Psoas muscle (tissue), 8 donors: ENCODE data around the gene ANO1. TPM values are rescaled to one million over a fixed set of nuclear protein-coding genes. Genes with fewer than 3 reads are reported as not detected.

Source experiments
- ATAC-seq, 4 donors: fragments of 200-7000 bp; cut with Tn5 transposase; one replicate each; pipeline ENCODE4 v1.9.1; 2020; ENCODE audit warnings: moderate library complexity in 3 of 4, mild to moderate bottlenecking in 2 of 4
- DNase-seq, 2 donors: peaks; one replicate each; pipeline ENCODE4 v3.0.0-alpha.2; 2020
- H3K27ac ChIP-seq: fragments of 200-600 bp; one replicate; pipeline ENCODE4 v1.8.0; 2022
- H3K27me3 ChIP-seq, 3 donors: fragments of 200-600 bp in 1 of 3; one replicate each; pipeline versions ENCODE4 v1.6.1 to v1.8.0; 2013 to 2022; ENCODE audit warnings: low read length in 2 of 3, mild to moderate bottlenecking in 2 of 3, moderate library complexity in 1 of 3; ENCODE audit not compliant: insufficient read depth in 3 of 3
- H3K36me3 ChIP-seq, 2 donors: fragments of 200-600 bp in 1 of 2; one replicate each; pipeline versions ENCODE4 v1.6.1 to v1.8.0; 2013 to 2022; ENCODE audit warnings: low read depth in 1 of 2, mild to moderate bottlenecking in 1 of 2, moderate library complexity in 1 of 2; ENCODE audit not compliant: insufficient read depth in 1 of 2
- H3K4me1 ChIP-seq: fragments of 200-600 bp; one replicate; pipeline ENCODE4 v1.8.0; 2022
- H3K4me3 ChIP-seq: fragments of 200-600 bp; one replicate; pipeline ENCODE4 v1.8.0; 2022; ENCODE audit warnings: mild to moderate bottlenecking
- H3K9me3 ChIP-seq: fragments of 200-600 bp; one replicate; pipeline ENCODE4 v1.8.0; 2022
- CTCF ChIP-seq: fragments of 200-600 bp; IDR thresholded peaks from one replicate; pipeline ENCODE4 v1.8.0; 2022; ENCODE audit warnings: antibody characterized with exemption
- WGBS, 3 donors: extraction: QIAGEN DNeasy Blood & Tissue Kit; methylation state at CpG; one replicate each; pipeline versions ENCODE4 v1.1.6 to v1.1.7; 2013; 5-methylcytosine and 5-hydroxymethylcytosine counted together
- intact Hi-C, 2 donors: fragments of 100-400 bp; cut with DNase I; formaldehyde crosslinking; loops; one replicate each; pipeline versions ENCODE4 v1.11.0 to v1.14.2; 2022
- polyA plus RNA-seq, 3 donors: library from polyadenylated mRNA; stranded (reverse); fragments of 200-250 nt; gene quantifications; one replicate each; pipeline ENCODE4 v1.2.3, GENCODE V29; 2013
- total RNA-seq, 4 donors: library from RNA; stranded (reverse); fragmentation: NEBNext Ultra II Directional in 2 of 4; extraction: Animal tissue kit (Norgen Biotek cat#: 25700) in 2 of 4; gene quantifications; one replicate each; pipeline versions ENCODE4 v1.2.1 to v1.2.4, GENCODE V29; 2021 to 2023
- donor health status: healthy with polysubstance abuse.
- donor health status: DM: no; HTN: no; CAD: no; lungs with moderate emphysema.
- donor health status: Bipolar disorder and iron deficiency.
- donor health status: healthy.
- donor health status: DM: yes; HTN: yes; CAD: no.
- donor health status: DM: no; HTN: no; CAD: no.
- donor health status: DM: no; HTN: no; CAD: no.
- donor health status: DM: yes; HTN: yes; CAD: no.

Gene ANO1
- total and polyA plus RNA-seq, 7 donors = 2.2 to 11.3 (median 8.7) TPM

GRCh38 chr11:70080763-70081162 is 2.6 kb downstream of the ANO1 start:
- Histone ChIP-seq H3K27ac (no peak overlapping the region), H3K27me3 (peaks cover 0 to 36% (median 3%) of the 10 kb centered on the region in 3 donors), H3K36me3 (no peaks in the 10 kb centered on the region), H3K4me1 (no peaks in the 10 kb centered on the region), H3K4me3 (no peak overlapping the region), H3K9me3 (no peaks in the 10 kb centered on the region)
- WGBS, 3 donors = 71 to 82% (median 72%) methylated on average over 10 of the region's 10 CpGs
- TF ChIP-seq CTCF = no peak
- intact Hi-C loops = no loop called here
- peak in 3 of 4 donors; percentile 61 to 77 (median 71) for ATAC-seq
- DNase-seq = peak in 1 of 2 donors; percentile 50

GRCh38 chr11:70082829-70083228 is 4.7 kb downstream of the ANO1 start:
- H3K4me1 ChIP-seq = no peaks in the 10 kb centered on the region
- no peak for TF ChIP-seq CTCF
- no peaks in the 10 kb centered on the region for H3K36me3 ChIP-seq
- no peaks in the 10 kb centered on the region for H3K9me3 ChIP-seq
- DNase-seq (no peak), ATAC-seq (no peak)
- intact Hi-C loops = no loop called here
- WGBS, 3 donors = 84 to 87% (median 85%) methylated on average over 4 of the region's 4 CpGs
- peaks cover 0 to 25% (median 3%) of the 10 kb centered on the region in 3 donors for H3K27me3 ChIP-seq
- no peak overlapping the region for H3K4me3 ChIP-seq
- no peak overlapping the region for H3K27ac ChIP-seq

GRCh38 chr11:70084046-70084984 is 6.2 kb downstream of the ANO1 start:
- Histone ChIP-seq H3K27me3 (peaks cover 0 to 13% (median 0%) of the 10 kb centered on the region in 3 donors), H3K4me3 (no peak overlapping the region), H3K36me3 (no peaks in the 10 kb centered on the region), H3K9me3 (no peaks in the 10 kb centered on the region), H3K27ac (no peak overlapping the region), H3K4me1 (no peaks in the 10 kb centered on the region)
- ATAC-seq (peak in 1 of 4 donors; percentile 18), DNase-seq (peak in 1 of 2 donors; percentile 34)
- no peak for TF ChIP-seq CTCF
- intact Hi-C loops = no loop called here
- WGBS, 3 donors = 81 to 87% (median 84%) methylated on average over 15 of the region's 15 CpGs

GRCh38 chr11:70085815-70086769 is 8.0 kb downstream of the ANO1 start:
- Histone ChIP-seq H3K36me3 (no peaks in the 10 kb centered on the region), H3K4me1 (peaks cover under 1% of the 10 kb centered on the region), H3K27ac (no peak overlapping the region), H3K27me3 (peaks cover 0 to 5% (median 0%) of the 10 kb centered on the region in 3 donors), H3K4me3 (no peak overlapping the region), H3K9me3 (no peaks in the 10 kb centered on the region)
- WGBS, 3 donors = 74 to 79% (median 77%) methylated on average over 30 of the region's 30 CpGs
- no peak for TF ChIP-seq CTCF
- ATAC-seq (no peak), DNase-seq (no peak)
- intact Hi-C loops = no loop called here
